Measurements from ENCODE around the gene TTYH2.
"Not testable (repeated sequence)": the region's sequence is repeated elsewhere in the genome, so short reads cannot be mapped to it uniquely, and the experiment has no call there.

Gene TTYH2

GRCh38 chr17:74240618-74241205, 27.3 kb downstream of the TTYH2 start:
- no peak for DNase-seq

GRCh38 chr17:74241431-74241830, 28.1 kb downstream of the TTYH2 start:
- DNase-seq: no peak

- DNase-seq: no peak
Measured at GRCh38 chr17:74241847-74242246, 28.5 kb downstream of the TTYH2 start.

DNA sequence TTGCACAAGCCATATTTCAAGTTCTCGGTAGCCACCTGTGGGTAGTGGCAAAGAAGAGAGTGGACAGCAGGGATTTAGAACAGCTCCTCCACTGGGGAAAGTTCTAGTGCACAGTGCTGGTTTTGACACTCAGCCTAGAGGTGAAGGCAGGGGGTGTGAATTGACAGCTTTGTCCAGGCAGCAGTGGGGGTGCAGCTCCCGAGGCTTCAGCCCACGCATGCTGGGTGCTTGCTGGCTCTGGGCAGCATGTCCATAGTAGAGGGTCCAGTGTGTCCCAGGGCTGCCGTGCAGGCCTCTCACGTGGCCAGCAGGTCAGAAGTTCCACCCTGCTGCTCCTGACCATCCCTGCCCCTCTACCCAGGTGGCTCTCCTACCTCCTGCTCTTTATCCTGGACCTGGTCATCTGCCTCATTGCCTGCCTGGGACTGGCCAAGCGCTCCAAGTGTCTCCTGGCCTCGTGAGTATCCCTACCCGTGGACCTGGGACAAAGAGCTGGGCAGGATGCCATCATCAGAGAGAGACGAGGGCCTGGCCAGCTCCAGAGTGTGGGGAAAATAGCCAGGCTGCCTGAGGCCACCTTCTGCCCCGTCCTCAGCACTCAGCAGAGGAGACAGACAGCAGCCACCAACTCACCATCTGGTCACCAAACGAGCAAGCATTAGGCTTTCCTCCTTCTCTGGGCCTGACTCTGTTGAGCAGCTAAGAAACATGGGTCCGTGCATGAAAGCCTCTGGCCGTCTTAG, 29.8 kb downstream of the TTYH2 start:
- no peak for DNase-seq

DNA sequence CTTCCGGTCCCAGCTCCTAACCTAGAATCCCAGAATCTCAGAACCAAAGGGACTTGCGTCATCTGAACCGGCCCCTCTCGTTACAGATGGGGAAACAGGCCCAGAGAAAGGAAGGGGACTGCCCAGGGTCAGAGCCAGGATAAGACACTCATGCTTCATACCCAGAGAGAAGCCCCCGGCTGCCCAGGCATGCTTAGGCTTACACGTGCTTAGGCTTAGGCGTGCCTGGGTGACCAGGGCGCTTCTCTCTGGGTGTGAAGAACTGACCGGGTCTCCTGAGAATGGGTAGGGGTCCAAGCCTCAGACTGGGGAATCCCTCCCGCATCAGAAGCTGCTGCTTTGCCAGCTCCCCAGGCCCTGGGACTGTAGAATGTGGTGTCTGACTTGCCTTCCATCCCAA, 30.8 kb downstream of the TTYH2 start:
- no peak for DNase-seq

DNA sequence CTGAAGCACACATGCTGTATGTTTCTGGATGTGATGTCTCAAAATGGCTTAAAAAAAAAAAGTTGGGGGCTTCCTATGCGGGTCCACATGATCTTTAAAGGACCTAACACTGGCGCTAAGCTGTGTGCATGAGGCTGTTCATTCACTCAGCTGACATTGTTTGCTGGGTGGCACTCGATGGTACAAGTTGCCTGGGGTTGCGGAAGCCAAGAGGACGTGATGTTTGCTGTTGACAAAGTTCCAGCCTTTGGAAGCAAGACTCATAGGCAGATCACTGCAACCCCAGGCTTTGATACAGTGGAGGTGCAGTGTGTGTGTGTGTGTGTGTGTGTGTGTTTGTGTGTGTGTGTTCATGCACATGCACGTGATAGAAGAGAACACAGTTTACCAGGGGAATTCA, 31.2 kb downstream of the TTYH2 start:
- DNase-seq: no peak

DNA sequence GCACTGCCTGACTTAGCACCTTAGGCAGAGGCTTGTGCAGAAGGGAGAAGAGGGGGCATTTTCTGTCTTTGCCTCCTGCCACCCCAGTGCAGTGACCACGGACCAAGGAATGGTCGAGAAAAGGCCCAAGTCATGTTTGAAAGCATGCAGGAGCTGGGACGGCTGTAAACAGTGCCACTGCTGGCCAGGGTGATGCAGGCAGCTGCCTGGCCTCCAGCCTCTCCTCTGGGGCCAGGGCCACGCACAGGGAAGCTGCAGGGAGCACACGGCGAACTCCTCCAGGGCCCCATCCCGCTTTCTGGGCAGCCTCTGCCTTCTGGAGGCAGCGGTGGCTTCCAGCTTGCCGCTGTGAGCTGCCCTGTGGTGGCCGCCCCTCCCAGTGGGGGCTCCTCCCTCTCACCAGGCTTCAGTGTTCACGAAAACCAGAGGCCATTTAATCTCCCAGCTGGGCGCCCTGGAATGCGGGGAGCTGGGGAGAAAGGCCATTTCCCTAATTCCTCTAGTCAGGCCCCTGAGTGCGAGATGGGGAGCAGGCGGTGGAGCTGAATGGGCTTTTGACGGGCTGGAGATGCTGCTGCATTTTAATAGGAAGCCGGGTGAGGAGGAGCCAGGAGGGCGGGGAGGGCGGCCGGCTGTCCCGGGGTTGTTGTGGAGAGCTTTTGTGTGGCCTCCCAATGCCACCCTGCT, 31.9 kb downstream of the TTYH2 start:
- DNase-seq: no peak

GRCh38 chr17:74245871-74246270, 32.5 kb downstream of the TTYH2 start:
- no peak for DNase-seq

GRCh38 chr17:74249590-74250270, 36.4 kb downstream of the TTYH2 start:
- no peak for DNase-seq

- no peak for DNase-seq
Measured at GRCh38 chr17:74250324-74250995, 37.1 kb downstream of the TTYH2 start.

DNA sequence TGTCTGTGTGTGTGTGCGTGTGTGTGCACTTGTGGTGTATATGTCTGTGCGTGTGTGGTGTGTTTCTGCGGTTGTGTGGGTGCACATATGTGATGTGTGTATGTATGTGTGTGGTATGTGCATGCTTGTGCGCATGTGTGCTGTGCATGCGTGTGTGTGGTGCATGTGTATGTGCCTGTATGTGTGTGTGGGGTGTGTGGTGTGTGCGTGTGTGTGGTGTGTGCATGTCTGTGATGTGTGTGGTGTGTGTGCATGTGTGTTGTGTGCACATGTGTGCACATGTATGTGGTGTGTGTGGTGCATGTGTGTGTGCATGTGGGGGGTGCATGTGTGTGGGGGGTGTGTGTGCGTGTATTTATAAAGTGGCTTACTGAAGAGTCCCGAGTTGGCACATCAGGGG, 37.7 kb downstream of the TTYH2 start:
- no peak for DNase-seq

- DNase-seq: no peak
Measured at GRCh38 chr17:74251569-74251968, 38.2 kb downstream of the TTYH2 start.

- no peak for DNase-seq
Measured at GRCh38 chr17:74252211-74252610, 38.8 kb downstream of the TTYH2 start.

- no peak for DNase-seq
Measured at GRCh38 chr17:74253036-74253435, 39.7 kb downstream of the TTYH2 start.

DNA sequence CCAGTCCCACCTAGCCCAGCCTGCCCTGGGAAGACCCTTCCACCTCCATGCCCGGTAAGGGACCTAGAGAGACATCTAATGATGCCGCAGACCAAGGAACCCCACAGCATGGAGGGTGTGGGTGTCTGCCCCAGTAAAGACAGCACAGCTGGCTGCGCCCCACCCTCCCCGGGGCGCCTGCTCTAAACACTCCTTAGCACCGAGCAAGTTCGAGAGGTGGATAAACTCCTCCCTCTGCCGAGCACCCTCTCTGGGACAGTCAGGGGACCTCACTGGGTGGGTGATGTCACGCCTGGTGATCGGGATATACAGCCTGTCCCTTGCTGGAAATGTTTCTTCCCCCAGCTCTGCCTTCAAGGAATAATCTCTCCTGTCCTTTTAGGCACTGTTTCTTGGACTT, 43.9 kb downstream of the TTYH2 start:
- DNase-seq: no peak

DNA sequence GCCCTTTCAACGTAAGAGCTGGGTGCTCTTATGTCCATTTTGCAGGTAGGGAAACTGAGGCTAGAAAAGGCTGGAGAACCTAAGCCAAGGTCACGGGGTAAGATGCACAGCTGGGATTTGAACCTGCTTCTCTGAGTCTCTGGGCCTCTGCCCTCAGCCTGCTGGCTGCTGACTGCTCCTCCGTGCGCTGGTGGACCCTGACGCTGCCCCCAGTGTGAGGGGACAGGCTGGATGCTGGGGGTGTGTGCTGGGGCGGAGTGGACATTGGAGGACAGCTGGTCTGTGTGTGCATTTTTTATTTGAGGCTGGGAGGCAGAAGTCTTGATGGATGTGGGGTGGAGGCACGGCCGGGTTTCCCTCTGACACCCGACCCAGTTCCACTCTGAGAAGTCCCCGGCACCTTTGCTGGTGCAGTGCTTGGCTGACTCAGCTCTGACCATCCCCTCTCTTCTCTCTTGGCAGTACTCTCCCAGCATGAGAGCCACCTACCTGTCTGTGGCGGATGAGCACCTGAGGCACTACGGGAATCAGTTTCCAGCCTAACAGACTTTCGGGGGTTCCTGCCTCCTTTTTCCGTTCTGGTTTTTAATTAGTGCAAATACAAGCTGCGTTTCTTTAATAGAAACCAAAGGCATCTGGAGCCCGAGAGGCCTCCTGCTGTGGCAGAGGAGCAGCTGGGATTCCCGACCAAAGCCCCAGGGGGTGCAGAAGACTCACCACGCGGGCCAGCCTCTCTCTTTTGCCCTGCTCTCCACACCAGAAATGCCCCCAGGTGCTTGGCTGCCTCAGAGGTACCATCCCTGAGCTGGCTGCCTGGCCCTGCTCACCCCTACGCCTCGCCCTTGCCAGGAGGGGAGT, 46.5 kb downstream of the TTYH2 start:
- no peak for DNase-seq

- no peak for DNase-seq
Measured at GRCh38 chr17:74260525-74260850, 47.1 kb downstream of the TTYH2 start.

DNA sequence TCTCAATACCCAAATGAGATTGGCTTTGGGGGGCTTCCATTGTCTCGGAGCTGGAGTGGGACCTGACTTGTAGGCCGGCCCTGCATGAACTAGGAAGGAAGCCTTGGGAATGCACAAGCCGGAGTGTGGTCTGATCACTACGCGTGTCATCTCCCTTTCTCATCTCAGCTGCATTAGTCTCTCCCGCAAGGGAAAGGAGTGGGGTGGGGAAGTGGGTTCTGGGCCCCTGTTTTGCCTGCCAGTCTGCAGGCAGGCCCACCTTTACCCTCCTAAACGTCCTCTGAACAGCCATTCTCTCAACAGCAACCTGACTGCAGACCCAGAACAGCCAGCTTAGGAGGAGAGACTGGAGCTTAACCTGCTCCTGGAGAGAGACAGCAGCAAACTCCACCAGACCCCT, 49.2 kb downstream of the TTYH2 start:
- DNase-seq: no peak

GRCh38 chr17:74267054-74267453, 53.7 kb downstream of the TTYH2 start:
- DNase-seq: not testable (repeated sequence)

DNA sequence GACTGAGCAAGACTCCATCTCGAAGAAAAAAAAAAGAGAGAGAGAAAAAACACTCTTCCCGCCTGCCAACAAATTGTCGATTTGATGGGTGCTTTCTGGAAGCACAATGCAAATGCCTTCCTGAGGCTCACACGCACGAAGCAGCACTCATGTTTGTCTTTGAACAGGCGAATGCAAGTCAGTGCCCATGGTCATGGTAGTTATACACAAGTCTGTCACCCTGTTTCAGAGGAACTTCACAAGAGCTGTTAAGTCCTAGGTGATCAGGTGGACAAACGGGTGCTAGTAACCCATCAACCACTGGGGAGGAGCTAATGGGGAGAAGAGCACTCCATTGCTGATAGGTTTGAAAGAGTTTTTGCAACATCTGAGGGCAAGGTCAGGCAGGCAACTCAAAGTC, 54.2 kb downstream of the TTYH2 start:
- DNase-seq: no peak

DNA sequence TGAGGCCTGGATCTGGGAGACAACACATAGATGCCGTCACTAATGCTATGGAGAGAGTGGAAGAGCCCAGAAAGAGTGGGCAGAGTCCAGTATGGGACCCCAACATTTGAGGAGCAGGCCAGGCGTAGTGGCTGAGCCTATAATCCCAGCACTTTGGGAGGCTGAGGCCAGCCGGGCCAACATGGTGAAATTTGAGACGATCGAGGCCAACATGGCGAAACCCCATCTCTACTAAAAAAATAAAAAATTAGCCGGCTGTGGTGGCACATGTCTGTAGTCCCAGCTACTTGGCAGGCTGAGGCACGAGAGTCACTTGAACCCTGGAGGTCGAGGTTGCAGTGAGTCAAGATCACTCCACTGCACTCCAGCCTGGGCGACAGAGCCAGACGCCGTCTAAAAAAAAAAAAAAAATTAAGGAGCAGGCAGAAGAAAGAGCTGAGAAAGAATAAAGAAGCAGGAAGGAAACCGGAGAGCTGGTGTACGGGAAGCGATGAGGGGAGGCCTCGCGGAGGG, 54.7 kb downstream of the TTYH2 start:
- no peak for DNase-seq

GRCh38 chr17:74268558-74268957, 55.2 kb downstream of the TTYH2 start:
- no peak for DNase-seq

Measured in stimulated activated naive CD4-positive, alpha-beta T cell treated with Interleukin-2 at 50 U/mL for 16 hours (primary cell).